ENCODE measurements around the gene CBX6. TPM values are rescaled to one million over a fixed set of nuclear protein-coding genes. Genes with fewer than 3 reads are reported as not detected.

Gene CBX6
- total and polyA plus RNA-seq, 2 donors, result 23.3 to 24.0 TPM

- H3K27me3 ChIP-seq (ENCODE audit: control insufficient read depth in 2 of 2, insufficient read depth in 1 of 2, low read length in 1 of 2), result peaks cover 33 to 67% of the 10 kb centered on the region in 2 donors
- WGBS, result 95% methylated on average over 1 of the region's 1 CpG
- H3K4me3 ChIP-seq (ENCODE audit: low read length in 2 of 2), result no peak overlapping the region
- no peaks in the 10 kb centered on the region for H3K36me3 ChIP-seq (ENCODE audit: control insufficient read depth in 2 of 2, insufficient read depth in 2 of 2, low read length in 1 of 2)
- H3K4me1 ChIP-seq (ENCODE audit: control insufficient read depth in 2 of 2, insufficient read depth in 2 of 2, low read length in 2 of 2), result peaks cover 3 to 6% of the 10 kb centered on the region in 2 donors
- no peaks in the 10 kb centered on the region for H3K9me3 ChIP-seq (ENCODE audit: control insufficient read depth in 2 of 2, insufficient read depth in 1 of 2, low read length in 1 of 2)
- H3K27ac ChIP-seq (ENCODE audit: low read depth in 1 of 2, low read length in 1 of 2), result no peak overlapping the region
- no peak for DNase-seq (ENCODE audit: low read depth in 6 of 9, low spot score in 9 of 9)
Measured at GRCh38 chr22:38839686-38840085, 32.3 kb downstream of the CBX6 start.

DNA sequence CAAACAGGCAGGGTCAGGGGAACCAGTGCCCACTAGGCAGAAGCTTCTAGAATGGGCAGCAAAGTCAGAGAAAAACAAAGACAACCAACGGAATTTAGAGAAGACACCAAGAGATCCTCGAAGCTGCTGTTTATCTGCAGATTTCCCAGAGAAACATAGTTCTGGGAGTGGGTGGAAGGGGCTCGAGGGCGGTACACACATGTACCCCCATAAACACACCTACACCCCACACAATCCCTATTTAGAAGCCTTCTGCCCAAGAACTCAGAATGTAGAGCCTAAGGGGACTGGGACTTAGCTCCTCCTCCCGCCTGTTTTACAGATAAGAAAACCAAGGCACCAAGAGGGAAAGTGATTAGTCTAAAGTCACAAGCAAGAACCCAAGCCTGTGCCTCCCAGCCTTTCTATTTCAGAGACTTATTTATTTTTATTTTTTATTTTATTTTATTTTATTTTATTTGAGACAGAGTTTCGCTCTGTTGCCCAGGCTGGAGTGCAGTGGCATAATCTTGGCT, 34.5 kb downstream of the CBX6 start:
- 95% methylated on average over 6 of the region's 6 CpGs for WGBS
- DNase-seq (ENCODE audit: low read depth in 6 of 9, low spot score in 9 of 9), result no peak

DNA sequence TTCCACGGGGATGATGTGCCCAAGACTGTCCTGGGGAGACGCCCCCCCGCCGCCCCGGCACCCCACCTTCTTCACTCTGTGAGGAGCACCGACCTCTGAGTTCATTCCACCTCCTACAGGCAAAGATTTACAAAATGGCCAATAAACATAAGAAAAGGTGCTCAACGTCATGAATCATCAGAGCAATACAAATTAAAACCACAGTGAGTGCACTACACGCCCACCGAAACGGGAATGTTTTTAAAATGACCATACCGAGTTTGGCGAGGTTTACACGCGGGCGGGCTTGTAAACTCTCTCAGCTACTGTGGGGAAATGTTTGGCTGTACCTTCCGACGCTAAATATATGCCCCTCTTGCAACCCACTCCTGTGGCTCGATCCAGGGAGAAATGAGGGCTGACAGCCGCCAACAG, 36.1 kb downstream of the CBX6 start:
- H3K4me3 ChIP-seq (ENCODE audit: low read length in 2 of 2), result no peak overlapping the region
- 88% methylated on average over 19 of the region's 19 CpGs for WGBS
- H3K4me1 ChIP-seq (ENCODE audit: control insufficient read depth in 2 of 2, insufficient read depth in 2 of 2, low read length in 2 of 2), result no peaks in the 10 kb centered on the region
- no peaks in the 10 kb centered on the region for H3K36me3 ChIP-seq (ENCODE audit: control insufficient read depth in 2 of 2, insufficient read depth in 2 of 2, low read length in 1 of 2)
- H3K9me3 ChIP-seq (ENCODE audit: control insufficient read depth in 2 of 2, insufficient read depth in 1 of 2, low read length in 1 of 2), result no peaks in the 10 kb centered on the region
- H3K27ac ChIP-seq (ENCODE audit: low read depth in 1 of 2, low read length in 1 of 2), result no peak overlapping the region
- DNase-seq (ENCODE audit: low read depth in 6 of 9, low spot score in 9 of 9), result no peak
- H3K27me3 ChIP-seq (ENCODE audit: control insufficient read depth in 2 of 2, insufficient read depth in 1 of 2, low read length in 1 of 2), result peaks cover under 1 to 43% of the 10 kb centered on the region in 2 donors

More for the DNA sequence above, 34.5 kb downstream of the CBX6 start:
- Histone ChIP-seq H3K4me3 (ENCODE audit: low read length in 2 of 2) (no peak overlapping the region), H3K27me3 (ENCODE audit: control insufficient read depth in 2 of 2, insufficient read depth in 1 of 2, low read length in 1 of 2) (peaks cover 12 to 57% of the 10 kb centered on the region in 2 donors), H3K27ac (ENCODE audit: low read depth in 1 of 2, low read length in 1 of 2) (no peak overlapping the region), H3K36me3 (ENCODE audit: control insufficient read depth in 2 of 2, insufficient read depth in 2 of 2, low read length in 1 of 2) (no peaks in the 10 kb centered on the region), H3K9me3 (ENCODE audit: control insufficient read depth in 2 of 2, insufficient read depth in 1 of 2, low read length in 1 of 2) (no peaks in the 10 kb centered on the region), H3K4me1 (ENCODE audit: control insufficient read depth in 2 of 2, insufficient read depth in 2 of 2, low read length in 2 of 2) (peaks cover 0 to 4% of the 10 kb centered on the region in 2 donors)

GRCh38 chr22:38834991-38835390, 37.0 kb downstream of the CBX6 start:
- Histone ChIP-seq H3K27ac (ENCODE audit: low read depth in 1 of 2, low read length in 1 of 2) (no peak overlapping the region), H3K27me3 (ENCODE audit: control insufficient read depth in 2 of 2, insufficient read depth in 1 of 2, low read length in 1 of 2) (peaks cover 0 to 36% of the 10 kb centered on the region in 2 donors), H3K36me3 (ENCODE audit: control insufficient read depth in 2 of 2, insufficient read depth in 2 of 2, low read length in 1 of 2) (no peaks in the 10 kb centered on the region), H3K4me3 (ENCODE audit: low read length in 2 of 2) (no peak overlapping the region), H3K9me3 (ENCODE audit: control insufficient read depth in 2 of 2, insufficient read depth in 1 of 2, low read length in 1 of 2) (no peaks in the 10 kb centered on the region), H3K4me1 (ENCODE audit: control insufficient read depth in 2 of 2, insufficient read depth in 2 of 2, low read length in 2 of 2) (no peaks in the 10 kb centered on the region)
- whole genome bisulfite sequencing, result 95% methylated on average over 5 of the region's 5 CpGs
- no peak for DNase-seq (ENCODE audit: low read depth in 6 of 9, low spot score in 9 of 9)

GRCh38 chr22:38834215-38834953, 37.6 kb downstream of the CBX6 start:
- H3K36me3 ChIP-seq (ENCODE audit: control insufficient read depth in 2 of 2, insufficient read depth in 2 of 2, low read length in 1 of 2), result no peaks in the 10 kb centered on the region
- no peaks in the 10 kb centered on the region for H3K9me3 ChIP-seq (ENCODE audit: control insufficient read depth in 2 of 2, insufficient read depth in 1 of 2, low read length in 1 of 2)
- 86% methylated on average over 13 of the region's 13 CpGs for WGBS
- H3K4me1 ChIP-seq (ENCODE audit: control insufficient read depth in 2 of 2, insufficient read depth in 2 of 2, low read length in 2 of 2), result no peaks in the 10 kb centered on the region
- H3K27ac ChIP-seq (ENCODE audit: low read depth in 1 of 2, low read length in 1 of 2), result no peak overlapping the region
- peaks cover 0 to 34% of the 10 kb centered on the region in 2 donors for H3K27me3 ChIP-seq (ENCODE audit: control insufficient read depth in 2 of 2, insufficient read depth in 1 of 2, low read length in 1 of 2)
- no peak overlapping the region for H3K4me3 ChIP-seq (ENCODE audit: low read length in 2 of 2)
- DNase-seq (ENCODE audit: low read depth in 6 of 9, low spot score in 9 of 9), result no peak

GRCh38 chr22:38833061-38833460, 39.0 kb downstream of the CBX6 start:
- Histone ChIP-seq H3K4me1 (ENCODE audit: control insufficient read depth in 2 of 2, insufficient read depth in 2 of 2, low read length in 2 of 2) (no peaks in the 10 kb centered on the region), H3K27ac (ENCODE audit: low read depth in 1 of 2, low read length in 1 of 2) (no peak overlapping the region), H3K27me3 (ENCODE audit: control insufficient read depth in 2 of 2, insufficient read depth in 1 of 2, low read length in 1 of 2) (peaks cover 0 to 28% of the 10 kb centered on the region in 2 donors), H3K36me3 (ENCODE audit: control insufficient read depth in 2 of 2, insufficient read depth in 2 of 2, low read length in 1 of 2) (no peaks in the 10 kb centered on the region), H3K4me3 (ENCODE audit: low read length in 2 of 2) (no peak overlapping the region), H3K9me3 (ENCODE audit: control insufficient read depth in 2 of 2, insufficient read depth in 1 of 2, low read length in 1 of 2) (no peaks in the 10 kb centered on the region)
- DNase-seq (ENCODE audit: low read depth in 6 of 9, low spot score in 9 of 9), result no peak
- WGBS, result 87% methylated on average over 3 of the region's 3 CpGs

GRCh38 chr22:38832005-38832978, 39.7 kb downstream of the CBX6 start:
- Histone ChIP-seq H3K4me1 (ENCODE audit: control insufficient read depth in 2 of 2, insufficient read depth in 2 of 2, low read length in 2 of 2) (no peaks in the 10 kb centered on the region), H3K36me3 (ENCODE audit: control insufficient read depth in 2 of 2, insufficient read depth in 2 of 2, low read length in 1 of 2) (no peaks in the 10 kb centered on the region), H3K27me3 (ENCODE audit: control insufficient read depth in 2 of 2, insufficient read depth in 1 of 2, low read length in 1 of 2) (peaks cover 0 to 27% of the 10 kb centered on the region in 2 donors), H3K4me3 (ENCODE audit: low read length in 2 of 2) (no peak overlapping the region), H3K9me3 (ENCODE audit: control insufficient read depth in 2 of 2, insufficient read depth in 1 of 2, low read length in 1 of 2) (no peaks in the 10 kb centered on the region), H3K27ac (ENCODE audit: low read depth in 1 of 2, low read length in 1 of 2) (no peak overlapping the region)
- no peak for DNase-seq (ENCODE audit: low read depth in 6 of 9, low spot score in 9 of 9)
- WGBS, result 96% methylated on average over 30 of the region's 30 CpGs

- peaks cover 0 to 24% of the 10 kb centered on the region in 2 donors for H3K27me3 ChIP-seq (ENCODE audit: control insufficient read depth in 2 of 2, insufficient read depth in 1 of 2, low read length in 1 of 2)
- H3K9me3 ChIP-seq (ENCODE audit: control insufficient read depth in 2 of 2, insufficient read depth in 1 of 2, low read length in 1 of 2), result no peaks in the 10 kb centered on the region
- H3K36me3 ChIP-seq (ENCODE audit: control insufficient read depth in 2 of 2, insufficient read depth in 2 of 2, low read length in 1 of 2), result no peaks in the 10 kb centered on the region
- 94% methylated on average over 16 of the region's 16 CpGs for WGBS
- no peak overlapping the region for H3K4me3 ChIP-seq (ENCODE audit: low read length in 2 of 2)
- H3K4me1 ChIP-seq (ENCODE audit: control insufficient read depth in 2 of 2, insufficient read depth in 2 of 2, low read length in 2 of 2), result no peaks in the 10 kb centered on the region
- DNase-seq (ENCODE audit: low read depth in 6 of 9, low spot score in 9 of 9), result no peak
- no peak overlapping the region for H3K27ac ChIP-seq (ENCODE audit: low read depth in 1 of 2, low read length in 1 of 2)
Measured at GRCh38 chr22:38831166-38831945, 40.7 kb downstream of the CBX6 start.
